ENCODE measurements around the gene KCTD17.

Gene KCTD17

GRCh38 chr22:37019309-37020191 lies 32.0 kb upstream of the KCTD17 start, which contains the start of the genes MPST and TST:
TSS of gene MPST (plus strand) at chr22:37019742. CDS start at chr22:37019837, 95 bp downstream.
TSS of gene TST (minus strand) at chr22:37019447. CDS start at chr22:37018732, 715 bp downstream.
- H3K4me1 ChIP-seq (ENCODE audit: insufficient read depth, low read length, severe bottlenecking), result no peaks in the 10 kb centered on the region
- no peak within 1 kb of the TSS for H3K27ac ChIP-seq (ENCODE audit: low read depth, low read length, poor library complexity, severe bottlenecking)
- peak within 1 kb of the TSS; percentile 70 for H3K4me3 ChIP-seq (ENCODE audit: low read depth, low read length, poor library complexity, severe bottlenecking)
- no peaks in the 10 kb centered on the region for H3F3A ChIP-seq (ENCODE audit: insufficient read depth, low read length)
- peak within 1 kb of the TSS; percentile 62 for H3K9ac ChIP-seq (ENCODE audit: low read length)
- H3K36me3 ChIP-seq (ENCODE audit: insufficient read depth, low read length), result no peaks in the 10 kb centered on the region
- peak within 1 kb of the TSS; percentile 86 for H3K4me2 ChIP-seq (ENCODE audit: low read length)
- H2AFZ ChIP-seq (ENCODE audit: low read length), result peak within 1 kb of the TSS; percentile 37; the same call in 1 of the 2 replicates
- H3K27me3 ChIP-seq (ENCODE audit: insufficient read depth, low read length), result no peaks in the 10 kb centered on the region
- H3K9me3 ChIP-seq (ENCODE audit: low read length), result no peaks in the 10 kb centered on the region
- H3K79me2 ChIP-seq (ENCODE audit: insufficient read depth, low read length), result no peaks in the 10 kb centered on the region
- H3K9me2 ChIP-seq (ENCODE audit: low read depth, low read length), result no peaks in the 10 kb centered on the region
- TF ChIP-seq CTCF (IDR thresholded peaks at IDR 0.05; ENCODE audit: low read length) (no peak), EZH2 (IDR thresholded peaks at IDR 0.05; ENCODE audit: borderline replicate concordance, low read length) (no peak)
- H4K20me1 ChIP-seq (ENCODE audit: insufficient read depth, low read length), result no peaks in the 10 kb centered on the region

GRCh38 chr22:37020192-37020479 lies 31.4 kb upstream of the KCTD17 start:
- no peak overlapping the region for H3K27ac ChIP-seq (ENCODE audit: low read depth, low read length, poor library complexity, severe bottlenecking)

GRCh38 chr22:37021041-37021440 lies 30.5 kb upstream of the KCTD17 start:
- no peak overlapping the region for H3K4me2 ChIP-seq (ENCODE audit: low read length)
- H3K4me3 ChIP-seq (ENCODE audit: low read depth, low read length, poor library complexity, severe bottlenecking), result no peak overlapping the region
- no peaks in the 10 kb centered on the region for H3K4me1 ChIP-seq (ENCODE audit: insufficient read depth, low read length, severe bottlenecking)

More at GRCh38 chr22:37020192-37020479, 31.4 kb upstream of the KCTD17 start:
- H3K27me3 ChIP-seq (ENCODE audit: insufficient read depth, low read length), result no peaks in the 10 kb centered on the region
- peak overlapping the region; percentile 70 for H3K4me3 ChIP-seq (ENCODE audit: low read depth, low read length, poor library complexity, severe bottlenecking)
- H3K4me2 ChIP-seq (ENCODE audit: low read length), result peak overlapping the region; percentile 86
- H4K20me1 ChIP-seq (ENCODE audit: insufficient read depth, low read length), result no peaks in the 10 kb centered on the region
- no peak for TF ChIP-seq CTCF (IDR thresholded peaks at IDR 0.05; ENCODE audit: low read length)
- no peak for TF ChIP-seq EZH2 (IDR thresholded peaks at IDR 0.05; ENCODE audit: borderline replicate concordance, low read length)
- H3K4me1 ChIP-seq (ENCODE audit: insufficient read depth, low read length, severe bottlenecking), result no peaks in the 10 kb centered on the region
- H2AFZ ChIP-seq (ENCODE audit: low read length), result no peak overlapping the region
- no peaks in the 10 kb centered on the region for H3K79me2 ChIP-seq (ENCODE audit: insufficient read depth, low read length)
- H3K9me3 ChIP-seq (ENCODE audit: low read length), result no peaks in the 10 kb centered on the region
- no peaks in the 10 kb centered on the region for H3K36me3 ChIP-seq (ENCODE audit: insufficient read depth, low read length)
- H3K9ac ChIP-seq (ENCODE audit: low read length), result peak overlapping the region; percentile 62; the same call in 1 of the 2 replicates
- H3K9me2 ChIP-seq (ENCODE audit: low read depth, low read length), result no peaks in the 10 kb centered on the region
- H3F3A ChIP-seq (ENCODE audit: insufficient read depth, low read length), result no peaks in the 10 kb centered on the region

More at GRCh38 chr22:37021041-37021440, 30.5 kb upstream of the KCTD17 start:
- no peak for TF ChIP-seq CTCF (IDR thresholded peaks at IDR 0.05; ENCODE audit: low read length)
- TF ChIP-seq EZH2 (IDR thresholded peaks at IDR 0.05; ENCODE audit: borderline replicate concordance, low read length), result no peak
- no peaks in the 10 kb centered on the region for H3K27me3 ChIP-seq (ENCODE audit: insufficient read depth, low read length)
- H3K9me2 ChIP-seq (ENCODE audit: low read depth, low read length), result no peaks in the 10 kb centered on the region
- no peak overlapping the region for H3K27ac ChIP-seq (ENCODE audit: low read depth, low read length, poor library complexity, severe bottlenecking)
- H4K20me1 ChIP-seq (ENCODE audit: insufficient read depth, low read length), result no peaks in the 10 kb centered on the region
- no peak overlapping the region for H3K9ac ChIP-seq (ENCODE audit: low read length)
- H3K36me3 ChIP-seq (ENCODE audit: insufficient read depth, low read length), result no peaks in the 10 kb centered on the region
- H2AFZ ChIP-seq (ENCODE audit: low read length), result no peak overlapping the region
- no peaks in the 10 kb centered on the region for H3F3A ChIP-seq (ENCODE audit: insufficient read depth, low read length)
- no peaks in the 10 kb centered on the region for H3K9me3 ChIP-seq (ENCODE audit: low read length)
- H3K79me2 ChIP-seq (ENCODE audit: insufficient read depth, low read length), result no peaks in the 10 kb centered on the region
